ENCODE results near the gene RHOV.
A peak's percentile ranks its signal among the peaks of the same experiment; 100 is the strongest.
"Not testable (repeated sequence)": the region's sequence is repeated elsewhere in the genome, so short reads cannot be mapped to it uniquely, and the experiment has no call there.

RHOV gene

GRCh38 chr15:40872791-40873693 is 992 bp downstream of the RHOV start:
- no peak for DNase-seq (ENCODE audit: low spot score)

- DNase-seq (ENCODE audit: low spot score), result no peak
These were observed 2.1 kb downstream of the RHOV start for GRCh38 chr15:40871749-40872617.

- DNase-seq (ENCODE audit: low spot score), result no peak
These were observed 3.3 kb downstream of the RHOV start for GRCh38 chr15:40870716-40871115.

GRCh38 chr15:40869686-40870085 is 4.3 kb downstream of the RHOV start:
- DNase-seq (ENCODE audit: low spot score), result no peak

- DNase-seq (ENCODE audit: low spot score), result no peak
These were observed 6.8 kb downstream of the RHOV start for GRCh38 chr15:40867199-40867598.

GRCh38 chr15:40863660-40864270 is 10.3 kb downstream of the RHOV start:
- DNase-seq (ENCODE audit: low spot score), result no peak

- DNase-seq (ENCODE audit: low spot score), result not testable (repeated sequence)
These were observed 12.9 kb downstream of the RHOV start for GRCh38 chr15:40861147-40861546.

GRCh38 chr15:40859206-40859851 is 14.7 kb downstream of the RHOV start:
- DNase-seq (ENCODE audit: low spot score), result peak; percentile 81

- no peak for DNase-seq (ENCODE audit: low spot score)
These were observed 15.3 kb downstream of the RHOV start for GRCh38 chr15:40858706-40859105.

GRCh38 chr15:40857601-40858341 is 16.3 kb downstream of the RHOV start:
- peak; percentile 76 for DNase-seq (ENCODE audit: low spot score)

GRCh38 chr15:40856746-40857145 is 17.3 kb downstream of the RHOV start:
- DNase-seq (ENCODE audit: low spot score), result no peak

- DNase-seq (ENCODE audit: low spot score), result no peak
These were observed 18.3 kb downstream of the RHOV start for GRCh38 chr15:40855706-40856234.

- DNase-seq (ENCODE audit: low spot score), result no peak
These were observed 19.9 kb downstream of the RHOV start for GRCh38 chr15:40854161-40854560.

- no peak for DNase-seq (ENCODE audit: low spot score)
These were observed 20.7 kb downstream of the RHOV start for GRCh38 chr15:40853241-40853890.

GRCh38 chr15:40852529-40852928 is 21.5 kb downstream of the RHOV start:
- no peak for DNase-seq (ENCODE audit: low spot score)

- no peak for DNase-seq (ENCODE audit: low spot score)
These were observed 23.4 kb downstream of the RHOV start for GRCh38 chr15:40850576-40851112.

- no peak for DNase-seq (ENCODE audit: low spot score)
These were observed 26.6 kb downstream of the RHOV start for GRCh38 chr15:40847223-40847961.

GRCh38 chr15:40846841-40847222 is 27.2 kb downstream of the RHOV start:
- no peak for DNase-seq (ENCODE audit: low spot score)

GRCh38 chr15:40845511-40846284 is 28.3 kb downstream of the RHOV start:
- no peak for DNase-seq (ENCODE audit: low spot score)
